GM12875 (cell line): ENCODE measurements around the gene ELF1.

Experiments used
- H3K4me3 ChIP-seq: one replicate; pipeline ENCODE4 v1.5.1; 2011; ENCODE audit warnings: low read depth, low read length, control low read depth
- TF ChIP-seq, protein P1 (sequence below): IDR thresholded peaks from 2 replicates; pipeline ENCODE4 v1.5.1; 2011; ENCODE audit warnings: low read depth, mild to moderate bottlenecking, control low read depth, inconsistent platforms, low read length, moderate library complexity, borderline replicate concordance; ENCODE audit not compliant: insufficient read depth

ELF1 gene

DNA sequence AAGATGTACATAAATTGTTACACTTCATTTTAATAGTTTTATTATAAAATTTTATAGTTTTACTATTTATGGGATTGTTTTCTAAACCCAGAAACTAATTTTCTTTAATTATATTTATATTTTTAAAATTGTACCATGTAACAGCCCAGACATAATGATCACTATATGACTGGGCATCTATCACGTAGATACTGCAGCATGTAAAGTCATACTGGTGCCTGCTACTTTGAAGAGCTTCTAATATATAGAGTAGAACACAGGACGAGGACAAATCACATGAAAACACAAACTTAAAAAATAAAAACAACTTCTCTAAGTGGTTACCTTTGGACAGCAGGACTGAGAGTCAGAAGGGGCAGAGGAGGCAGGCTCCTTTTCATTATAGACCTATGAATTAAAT lies 5.3 kb downstream of the ELF1 start:
- TF ChIP-seq, protein P1, sequence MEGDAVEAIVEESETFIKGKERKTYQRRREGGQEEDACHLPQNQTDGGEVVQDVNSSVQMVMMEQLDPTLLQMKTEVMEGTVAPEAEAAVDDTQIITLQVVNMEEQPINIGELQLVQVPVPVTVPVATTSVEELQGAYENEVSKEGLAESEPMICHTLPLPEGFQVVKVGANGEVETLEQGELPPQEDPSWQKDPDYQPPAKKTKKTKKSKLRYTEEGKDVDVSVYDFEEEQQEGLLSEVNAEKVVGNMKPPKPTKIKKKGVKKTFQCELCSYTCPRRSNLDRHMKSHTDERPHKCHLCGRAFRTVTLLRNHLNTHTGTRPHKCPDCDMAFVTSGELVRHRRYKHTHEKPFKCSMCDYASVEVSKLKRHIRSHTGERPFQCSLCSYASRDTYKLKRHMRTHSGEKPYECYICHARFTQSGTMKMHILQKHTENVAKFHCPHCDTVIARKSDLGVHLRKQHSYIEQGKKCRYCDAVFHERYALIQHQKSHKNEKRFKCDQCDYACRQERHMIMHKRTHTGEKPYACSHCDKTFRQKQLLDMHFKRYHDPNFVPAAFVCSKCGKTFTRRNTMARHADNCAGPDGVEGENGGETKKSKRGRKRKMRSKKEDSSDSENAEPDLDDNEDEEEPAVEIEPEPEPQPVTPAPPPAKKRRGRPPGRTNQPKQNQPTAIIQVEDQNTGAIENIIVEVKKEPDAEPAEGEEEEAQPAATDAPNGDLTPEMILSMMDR = no peak
- H3K4me3 ChIP-seq = no peak overlapping the region

DNA sequence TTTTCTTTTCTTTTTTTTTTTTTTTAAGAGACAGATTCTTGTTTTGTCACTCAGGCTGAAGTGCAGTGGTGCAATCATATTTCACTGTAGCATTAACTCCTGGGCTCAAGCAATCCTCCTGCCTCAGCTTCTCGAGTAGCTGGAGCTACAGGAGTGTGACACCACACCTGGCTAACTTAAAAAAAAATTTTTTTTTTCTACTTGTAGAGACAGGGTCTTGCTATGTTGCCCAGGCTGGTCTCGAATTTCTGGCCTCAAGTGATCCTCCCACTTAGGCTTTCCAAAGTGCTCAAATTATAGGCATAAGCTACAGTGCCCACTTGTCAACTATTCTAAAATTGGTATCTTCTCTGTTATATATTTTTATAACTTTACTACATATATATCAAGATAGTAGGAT lies 6.6 kb downstream of the ELF1 start:
- H3K4me3 ChIP-seq = no peak overlapping the region
- TF ChIP-seq, protein P1 = no peak

DNA sequence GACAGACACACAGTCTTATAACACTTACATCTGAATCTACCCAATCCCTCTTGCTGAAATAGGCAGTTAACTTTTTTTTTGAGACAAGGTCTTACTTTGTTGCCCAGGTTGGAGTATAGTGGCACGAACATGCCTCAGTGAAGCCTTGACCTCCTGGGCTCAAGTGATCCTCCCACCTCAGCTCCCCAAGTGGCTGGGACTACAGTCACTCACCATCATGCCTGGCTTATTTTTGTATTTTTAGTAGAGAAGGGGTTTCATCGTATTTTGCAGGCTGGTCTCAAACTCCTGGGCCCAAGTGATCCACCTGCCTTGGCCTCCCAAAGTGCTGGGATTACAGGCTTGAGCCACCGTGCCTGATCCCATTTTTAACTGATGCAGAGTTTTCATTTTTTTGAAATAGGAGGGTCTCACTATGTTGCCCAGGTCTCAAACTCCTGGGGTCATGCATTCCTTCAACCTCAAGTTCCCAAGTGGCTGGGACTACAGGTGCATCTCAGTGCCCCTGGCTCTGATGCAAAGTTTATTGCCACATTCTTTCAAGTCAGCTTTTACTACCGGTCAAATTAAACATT lies 7.6 kb downstream of the ELF1 start:
- H3K4me3 ChIP-seq = no peak overlapping the region
- TF ChIP-seq, protein P1 = no peak

DNA sequence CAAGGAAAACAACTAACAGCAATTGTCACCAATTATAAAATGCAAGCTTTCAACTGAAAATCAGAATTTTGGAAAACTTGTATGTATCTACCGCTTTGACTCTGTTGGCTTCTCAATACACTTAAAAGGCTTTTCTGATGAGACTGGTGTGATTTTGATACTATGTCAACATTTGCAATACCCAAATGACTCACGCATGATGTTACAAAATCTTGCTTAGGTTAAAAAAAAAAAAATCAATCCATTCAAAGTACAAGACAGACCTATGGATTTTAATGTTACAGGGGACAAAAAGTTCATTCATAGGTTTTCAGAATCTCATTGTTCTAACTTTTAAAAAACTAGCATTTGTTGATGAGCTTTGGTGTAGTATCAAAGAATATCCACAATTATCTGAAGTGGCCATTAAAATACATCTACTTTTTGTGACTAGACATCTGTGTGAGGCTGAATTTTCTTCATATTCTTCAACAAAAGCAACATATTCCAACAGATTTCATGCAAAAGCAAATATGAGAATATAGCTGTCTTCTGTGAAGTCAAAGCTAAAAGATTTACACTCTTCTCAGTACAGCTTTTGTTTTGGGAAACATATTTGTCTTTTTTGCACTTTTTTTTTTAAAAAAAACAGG lies 10.7 kb downstream of the ELF1 start:
- H3K4me3 ChIP-seq = no peak overlapping the region
- TF ChIP-seq, protein P1 = no peak

DNA sequence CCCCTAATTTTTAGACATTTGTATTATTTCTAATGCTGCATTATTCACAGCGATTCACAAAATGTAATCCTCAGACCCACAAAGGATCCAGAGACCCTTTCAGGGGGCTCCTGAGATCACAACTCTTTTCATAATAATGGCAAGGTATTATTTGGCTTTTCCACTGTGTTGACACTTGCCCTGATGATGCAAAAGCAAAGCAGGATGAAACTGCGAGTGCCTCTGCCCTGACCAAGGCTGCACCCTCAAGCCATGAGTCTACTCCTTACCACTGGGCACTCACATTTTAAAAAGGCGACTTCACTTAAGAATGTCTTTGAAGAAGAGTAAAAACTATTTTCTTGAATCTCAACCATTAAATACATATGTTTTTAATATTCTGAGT lies 11.4 kb downstream of the ELF1 start:
- TF ChIP-seq, protein P1 = no peak
- H3K4me3 ChIP-seq = no peak overlapping the region

DNA sequence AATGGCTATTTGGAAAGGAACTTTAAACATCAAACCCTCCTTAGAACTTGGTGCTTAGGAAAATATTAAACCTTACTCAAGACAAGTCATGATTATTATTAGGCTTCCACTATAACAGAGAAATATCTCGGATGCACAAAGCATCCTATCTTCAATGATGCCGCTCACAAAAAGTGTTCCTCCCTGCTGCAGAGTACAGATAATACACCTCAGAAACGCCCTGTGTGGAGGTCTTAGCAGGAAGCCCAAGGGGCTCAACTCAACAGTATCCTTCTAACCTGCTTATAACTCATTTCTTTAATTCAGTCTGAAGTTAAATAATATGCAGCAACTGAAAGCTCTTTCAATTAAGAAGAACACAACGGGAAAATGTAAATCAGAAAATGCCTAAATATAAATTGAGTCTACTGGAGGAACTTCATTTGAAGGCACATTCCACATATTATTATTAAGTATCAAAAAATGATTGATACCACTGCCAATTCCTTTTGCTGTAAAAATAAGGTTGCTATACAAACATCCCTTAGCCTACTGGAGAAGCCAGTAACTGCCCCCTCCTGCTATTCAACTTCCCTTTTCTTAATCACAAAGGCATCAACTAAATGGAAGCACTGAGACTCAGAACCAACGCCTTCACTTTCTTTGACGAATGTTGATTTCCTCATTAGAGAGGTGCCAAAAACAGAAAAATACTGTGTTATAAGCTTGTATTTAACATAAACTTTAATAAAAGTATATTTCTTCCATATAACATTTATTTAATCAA lies 12.0 kb downstream of the ELF1 start:
- TF ChIP-seq, protein P1 = no peak
- H3K4me3 ChIP-seq = no peak overlapping the region

DNA sequence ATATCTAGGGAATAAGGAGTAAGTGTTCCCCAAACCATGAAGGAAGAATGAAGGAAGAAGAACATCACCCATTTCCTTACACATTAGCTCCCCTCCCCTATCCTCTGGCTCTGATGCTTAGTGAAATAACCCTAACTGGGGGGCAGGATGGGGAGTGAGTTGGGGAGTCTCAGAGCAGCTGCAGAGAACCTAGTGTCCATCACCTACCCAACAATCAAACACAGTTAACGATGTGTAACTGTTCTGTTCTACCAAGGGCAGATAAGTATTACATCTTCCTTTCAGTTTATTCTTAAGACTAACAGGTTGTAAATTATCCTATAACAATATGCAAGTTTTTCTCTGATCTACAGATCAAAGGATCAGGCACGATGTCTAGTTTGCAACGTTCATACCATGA lies 12.8 kb downstream of the ELF1 start:
- TF ChIP-seq, protein P1 = no peak
- H3K4me3 ChIP-seq = no peak overlapping the region
